ENCODE measurements around the gene TBX21.

TBX21 gene

DNA sequence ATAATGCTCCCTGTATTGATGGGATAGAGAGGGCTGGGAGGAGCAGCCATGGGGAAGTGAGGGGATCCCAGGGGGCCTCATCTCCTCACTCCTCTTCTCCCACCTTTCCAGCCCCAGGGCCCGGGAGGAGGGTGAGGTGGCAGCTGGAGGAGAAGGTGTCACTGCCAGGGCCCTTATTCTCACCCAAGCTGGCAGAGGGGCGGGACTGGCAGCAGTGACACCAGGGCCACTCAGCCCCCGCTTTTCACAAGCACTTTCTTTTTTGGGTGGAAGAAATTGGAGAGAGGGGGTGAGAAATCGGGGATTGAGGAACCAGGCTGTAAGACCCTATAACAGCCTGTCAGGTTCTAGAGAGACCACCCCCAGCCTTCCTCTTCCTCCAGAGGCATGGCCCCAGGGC is 2.4 kb upstream of the TBX21 start:
- Histone ChIP-seq H2BK120ac (ENCODE audit: low read depth, low read length) (no peak overlapping the region), H3K9ac (ENCODE audit: low read length) (no peak overlapping the region), H3K4ac (ENCODE audit: low read depth, low read length) (no peak overlapping the region), H3K56ac (ENCODE audit: low read length) (no peak overlapping the region), H3K18ac (ENCODE audit: low read length) (no peak overlapping the region), H2AK5ac (ENCODE audit: low read length) (no peak overlapping the region), H3K27ac (ENCODE audit: low read depth, low read length) (no peak overlapping the region), H3K27me3 (ENCODE audit: insufficient read depth, low read length, poor library complexity) (peaks cover 16% of the 10 kb centered on the region), H4K5ac (ENCODE audit: low read length) (no peak overlapping the region), H3K4me1 (ENCODE audit: control insufficient read depth, low read depth, low read length) (no peaks in the 10 kb centered on the region), H2BK15ac (replicated peaks; ENCODE audit: low read depth) (no peak overlapping the region), H2BK5ac (ENCODE audit: low read length) (no peak overlapping the region), H3K23ac (ENCODE audit: low read length) (no peak overlapping the region), H3K79me1 (ENCODE audit: low read length) (no peaks in the 10 kb centered on the region), H3K4me2 (ENCODE audit: low read length) (no peak overlapping the region), H4K8ac (ENCODE audit: low read depth, low read length) (no peak overlapping the region), H3K4me3 (ENCODE audit: low read length) (no peak overlapping the region), H3K36me3 (ENCODE audit: control insufficient read depth, insufficient read depth, low read length) (no peaks in the 10 kb centered on the region), H3K79me2 (ENCODE audit: control insufficient read depth, insufficient read depth, low read length) (no peaks in the 10 kb centered on the region)
- WGBS (ENCODE audit: extremely low coverage, insufficient coverage, low lambda C conversion rate): no CpG with 5 or more reads among the region's 4 CpGs
- no peak for DNase-seq

DNA sequence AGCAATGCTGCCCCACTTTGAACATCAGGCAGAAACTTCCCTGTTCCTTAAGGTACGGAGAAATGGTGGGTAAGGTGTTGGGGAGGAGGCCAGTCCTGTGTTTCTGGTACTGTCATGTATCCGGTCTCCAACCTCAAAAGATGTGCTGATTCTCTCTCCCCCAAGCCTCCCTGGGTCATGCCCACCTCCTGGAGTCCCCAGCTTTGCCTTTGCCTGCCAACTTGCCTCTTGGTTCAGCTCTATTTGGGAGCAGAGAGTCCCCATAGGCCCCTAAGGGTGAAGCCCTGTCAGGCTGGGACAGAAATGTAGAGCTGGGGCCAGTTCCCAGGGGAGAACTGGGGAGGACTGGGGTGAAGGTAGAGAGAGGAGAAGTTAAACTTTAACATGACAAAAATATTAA is 1.6 kb upstream of the TBX21 start:
- H3K4me1 ChIP-seq (ENCODE audit: control insufficient read depth, low read depth, low read length): no peaks in the 10 kb centered on the region
- WGBS (ENCODE audit: extremely low coverage, insufficient coverage, low lambda C conversion rate): no CpG with 5 or more reads among the region's 2 CpGs
- no peak overlapping the region for H3K4ac ChIP-seq (ENCODE audit: low read depth, low read length)

DNA sequence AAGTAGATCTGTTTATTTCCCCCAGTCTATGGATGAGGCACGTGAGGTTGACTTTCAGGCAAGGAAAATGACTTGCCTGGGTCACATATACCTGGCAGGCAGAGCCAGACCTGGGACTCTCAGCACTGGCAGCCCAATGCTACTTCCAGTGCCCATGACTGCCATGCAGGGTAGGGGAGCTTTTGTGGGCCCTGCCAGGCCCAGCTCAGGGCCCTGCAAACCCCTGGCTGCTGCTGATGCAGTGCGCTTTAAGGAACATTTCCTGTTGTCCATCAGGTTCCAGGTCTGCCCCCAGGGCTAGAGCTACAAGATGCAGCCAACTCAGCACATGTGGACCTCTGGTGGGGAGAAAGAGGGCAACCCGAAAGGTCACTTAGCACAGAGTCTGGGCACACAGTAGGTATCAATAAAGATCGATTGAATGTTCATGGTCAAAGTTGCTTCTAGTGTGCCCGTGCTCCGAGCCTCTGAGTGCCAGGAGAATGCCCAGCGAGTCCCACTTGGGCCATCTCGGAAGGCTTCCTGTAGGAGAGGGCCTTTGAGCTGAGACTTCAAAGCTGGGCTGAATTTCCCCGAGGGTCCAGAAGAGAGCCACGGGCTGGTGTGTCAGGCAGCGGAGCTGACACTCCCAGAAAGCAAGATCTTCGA is 513 bp upstream of the TBX21 start:
- Histone ChIP-seq H2BK15ac (replicated peaks; ENCODE audit: low read depth) (no peak overlapping the region), H4K5ac (ENCODE audit: low read length) (no peak overlapping the region), H3K56ac (ENCODE audit: low read length) (no peak overlapping the region), H3K4me2 (ENCODE audit: low read length) (no peak overlapping the region), H3K4me1 (ENCODE audit: control insufficient read depth, low read depth, low read length) (no peaks in the 10 kb centered on the region), H3K4ac (ENCODE audit: low read depth, low read length) (no peak overlapping the region), H2BK5ac (ENCODE audit: low read length) (no peak overlapping the region), H2BK120ac (ENCODE audit: low read depth, low read length) (no peak overlapping the region), H3K27me3 (ENCODE audit: insufficient read depth, low read length, poor library complexity) (peaks cover 16% of the 10 kb centered on the region), H3K79me1 (ENCODE audit: low read length) (no peaks in the 10 kb centered on the region), H3K9ac (ENCODE audit: low read length) (no peak overlapping the region), H3K36me3 (ENCODE audit: control insufficient read depth, insufficient read depth, low read length) (no peaks in the 10 kb centered on the region), H3K4me3 (ENCODE audit: low read length) (no peak overlapping the region), H4K8ac (ENCODE audit: low read depth, low read length) (no peak overlapping the region), H3K27ac (ENCODE audit: low read depth, low read length) (no peak overlapping the region), H3K23ac (ENCODE audit: low read length) (no peak overlapping the region), H2AK5ac (ENCODE audit: low read length) (no peak overlapping the region), H3K79me2 (ENCODE audit: control insufficient read depth, insufficient read depth, low read length) (no peaks in the 10 kb centered on the region), H3K18ac (ENCODE audit: low read length) (no peak overlapping the region)
- WGBS (ENCODE audit: extremely low coverage, insufficient coverage, low lambda C conversion rate): no CpG with 5 or more reads among the region's 12 CpGs
- DNase-seq: peak; percentile 43

More for the DNA sequence above, 1.6 kb upstream of the TBX21 start:
- no peaks in the 10 kb centered on the region for H3K36me3 ChIP-seq (ENCODE audit: control insufficient read depth, insufficient read depth, low read length)
- no peak overlapping the region for H2BK120ac ChIP-seq (ENCODE audit: low read depth, low read length)
- no peak overlapping the region for H3K4me3 ChIP-seq (ENCODE audit: low read length)
- H3K27ac ChIP-seq (ENCODE audit: low read depth, low read length): no peak overlapping the region
- H3K23ac ChIP-seq (ENCODE audit: low read length): no peak overlapping the region
- H3K56ac ChIP-seq (ENCODE audit: low read length): no peak overlapping the region
- peaks cover 16% of the 10 kb centered on the region for H3K27me3 ChIP-seq (ENCODE audit: insufficient read depth, low read length, poor library complexity)
- DNase-seq: no peak
- no peak overlapping the region for H3K9ac ChIP-seq (ENCODE audit: low read length)
- no peak overlapping the region for H3K18ac ChIP-seq (ENCODE audit: low read length)
- H2BK15ac ChIP-seq (replicated peaks; ENCODE audit: low read depth): no peak overlapping the region
- H4K8ac ChIP-seq (ENCODE audit: low read depth, low read length): no peak overlapping the region
- no peaks in the 10 kb centered on the region for H3K79me1 ChIP-seq (ENCODE audit: low read length)
- no peak overlapping the region for H4K5ac ChIP-seq (ENCODE audit: low read length)
- no peak overlapping the region for H2BK5ac ChIP-seq (ENCODE audit: low read length)
- no peaks in the 10 kb centered on the region for H3K79me2 ChIP-seq (ENCODE audit: control insufficient read depth, insufficient read depth, low read length)
- no peak overlapping the region for H3K4me2 ChIP-seq (ENCODE audit: low read length)
- no peak overlapping the region for H2AK5ac ChIP-seq (ENCODE audit: low read length)

DNA sequence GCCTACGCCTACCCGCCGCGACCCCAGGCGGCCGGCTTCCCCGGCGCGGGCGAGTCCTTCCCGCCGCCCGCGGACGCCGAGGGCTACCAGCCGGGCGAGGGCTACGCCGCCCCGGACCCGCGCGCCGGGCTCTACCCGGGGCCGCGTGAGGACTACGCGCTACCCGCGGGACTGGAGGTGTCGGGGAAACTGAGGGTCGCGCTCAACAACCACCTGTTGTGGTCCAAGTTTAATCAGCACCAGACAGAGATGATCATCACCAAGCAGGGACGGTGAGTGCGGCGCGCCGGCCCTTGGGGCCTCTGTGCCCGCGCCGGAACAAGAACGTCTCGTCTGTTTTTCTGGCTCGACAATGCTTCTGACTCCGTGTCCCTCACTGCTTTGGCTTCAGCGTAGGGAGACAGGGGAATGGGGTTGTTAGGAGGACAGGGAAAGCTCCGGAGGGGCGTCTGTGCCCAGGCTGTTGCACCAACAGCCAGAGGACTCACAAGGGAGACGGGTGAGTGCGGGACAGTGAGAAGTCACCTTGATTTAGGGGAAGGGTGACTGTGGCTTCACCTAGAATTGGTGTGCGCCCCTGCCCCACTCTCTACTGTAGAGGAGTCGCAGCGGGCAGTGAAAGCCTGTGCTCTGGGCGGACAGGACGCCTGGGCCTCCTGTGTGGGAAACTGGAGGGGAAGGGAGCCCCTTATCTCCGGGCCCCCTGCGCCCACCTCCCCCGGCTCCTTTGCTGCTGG is 806 bp downstream of the TBX21 start:
- Histone ChIP-seq H2BK5ac (ENCODE audit: low read length) (no peak overlapping the region), H3K18ac (ENCODE audit: low read length) (no peak overlapping the region), H3K27ac (ENCODE audit: low read depth, low read length) (no peak overlapping the region), H3K9ac (ENCODE audit: low read length) (no peak overlapping the region), H3K4ac (ENCODE audit: low read depth, low read length) (no peak overlapping the region), H2AK5ac (ENCODE audit: low read length) (no peak overlapping the region), H4K8ac (ENCODE audit: low read depth, low read length) (no peak overlapping the region), H2BK15ac (replicated peaks; ENCODE audit: low read depth) (no peak overlapping the region), H3K4me1 (ENCODE audit: control insufficient read depth, low read depth, low read length) (no peaks in the 10 kb centered on the region), H3K23ac (ENCODE audit: low read length) (peak overlapping the region; percentile 20), H3K79me1 (ENCODE audit: low read length) (no peaks in the 10 kb centered on the region), H3K36me3 (ENCODE audit: control insufficient read depth, insufficient read depth, low read length) (no peaks in the 10 kb centered on the region), H4K5ac (ENCODE audit: low read length) (no peak overlapping the region), H3K79me2 (ENCODE audit: control insufficient read depth, insufficient read depth, low read length) (no peaks in the 10 kb centered on the region), H3K4me3 (ENCODE audit: low read length) (no peak overlapping the region), H3K56ac (ENCODE audit: low read length) (peak overlapping the region; percentile 37), H2BK120ac (ENCODE audit: low read depth, low read length) (no peak overlapping the region), H3K4me2 (ENCODE audit: low read length) (peak overlapping the region; percentile 6), H3K27me3 (ENCODE audit: insufficient read depth, low read length, poor library complexity) (peaks cover 16% of the 10 kb centered on the region)
- peak; percentile 25 for DNase-seq
- WGBS (ENCODE audit: extremely low coverage, insufficient coverage, low lambda C conversion rate): no CpG with 5 or more reads among the region's 60 CpGs

DNA sequence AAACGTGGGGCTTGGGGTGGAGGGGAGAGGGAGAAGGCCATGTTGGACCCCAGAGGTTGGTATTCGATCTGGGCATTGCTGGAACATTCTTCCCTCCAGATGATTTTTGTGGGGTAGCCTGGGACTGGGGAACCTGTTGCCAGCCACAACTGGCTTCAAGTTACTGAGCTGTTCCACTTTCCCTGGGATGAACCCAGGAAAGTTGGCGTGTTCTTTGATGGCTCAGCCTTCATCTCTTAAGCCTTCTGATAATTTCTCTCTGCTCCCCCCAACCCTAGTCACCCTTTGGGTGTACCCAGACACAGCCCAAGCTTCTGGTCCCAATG is 2.1 kb downstream of the TBX21 start:
- Histone ChIP-seq H2BK120ac (ENCODE audit: low read depth, low read length) (no peak overlapping the region), H2AK5ac (ENCODE audit: low read length) (no peak overlapping the region), H3K23ac (ENCODE audit: low read length) (no peak overlapping the region), H3K56ac (ENCODE audit: low read length) (no peak overlapping the region), H2BK15ac (replicated peaks; ENCODE audit: low read depth) (no peak overlapping the region), H3K4me2 (ENCODE audit: low read length) (no peak overlapping the region), H3K79me1 (ENCODE audit: low read length) (no peaks in the 10 kb centered on the region), H3K36me3 (ENCODE audit: control insufficient read depth, insufficient read depth, low read length) (no peaks in the 10 kb centered on the region), H4K5ac (ENCODE audit: low read length) (no peak overlapping the region), H3K4me3 (ENCODE audit: low read length) (no peak overlapping the region), H2BK5ac (ENCODE audit: low read length) (no peak overlapping the region), H3K4me1 (ENCODE audit: control insufficient read depth, low read depth, low read length) (no peaks in the 10 kb centered on the region), H3K9ac (ENCODE audit: low read length) (no peak overlapping the region), H3K27ac (ENCODE audit: low read depth, low read length) (no peak overlapping the region), H4K8ac (ENCODE audit: low read depth, low read length) (no peak overlapping the region), H3K79me2 (ENCODE audit: control insufficient read depth, insufficient read depth, low read length) (no peaks in the 10 kb centered on the region), H3K27me3 (ENCODE audit: insufficient read depth, low read length, poor library complexity) (peaks cover 16% of the 10 kb centered on the region), H3K18ac (ENCODE audit: low read length) (no peak overlapping the region), H3K4ac (ENCODE audit: low read depth, low read length) (no peak overlapping the region)
- no peak for DNase-seq
- no CpG with 5 or more reads among the region's 3 CpGs for WGBS (ENCODE audit: extremely low coverage, insufficient coverage, low lambda C conversion rate)

Data from mesendoderm (in vitro differentiated cells).